ENCODE measurements around the gene JAZF1. TPM values are rescaled to one million over a fixed set of nuclear protein-coding genes. Genes with fewer than 3 reads are reported as not detected.
"Not testable (repeated sequence)": the region's sequence is repeated elsewhere in the genome, so short reads cannot be mapped to it uniquely, and the experiment has no call there.

The JAZF1 gene
- total RNA-seq, 1 donor from 2014 or later, result 5.4 TPM

GRCh38 chr7:27925573-27926201 is 254.9 kb downstream of the JAZF1 start:
- no peak for ATAC-seq
- no peak for DNase-seq (ENCODE audit: low spot score)

- no peak for ATAC-seq
- DNase-seq (ENCODE audit: low spot score), result no peak
These were observed 257.0 kb downstream of the JAZF1 start for GRCh38 chr7:27923642-27923980.

- DNase-seq (ENCODE audit: low spot score), result no peak
These were observed 257.5 kb downstream of the JAZF1 start for GRCh38 chr7:27922907-27923641.

GRCh38 chr7:27922389-27922788 is 258.2 kb downstream of the JAZF1 start:
- DNase-seq (ENCODE audit: low spot score); ATAC-seq: not testable (repeated sequence)

More at GRCh38 chr7:27922907-27923641, 257.5 kb downstream of the JAZF1 start:
- ATAC-seq, result peak; percentile 15

- DNase-seq (ENCODE audit: low spot score), result no peak
- ATAC-seq, result peak; percentile 97
These were observed 259.3 kb downstream of the JAZF1 start for GRCh38 chr7:27921081-27921836.

- DNase-seq (ENCODE audit: low spot score) (no peak), ATAC-seq (no peak)
These were observed 260.2 kb downstream of the JAZF1 start for GRCh38 chr7:27920281-27920946.

GRCh38 chr7:27918503-27918902 is 262.1 kb downstream of the JAZF1 start:
- DNase-seq (ENCODE audit: low spot score) (no peak), ATAC-seq (no peak)

GRCh38 chr7:27917774-27918314 is 262.8 kb downstream of the JAZF1 start:
- ATAC-seq, result no peak

GRCh38 chr7:27917119-27917518 is 263.5 kb downstream of the JAZF1 start:
- ATAC-seq, result no peak

More at GRCh38 chr7:27917774-27918314, 262.8 kb downstream of the JAZF1 start:
- no peak for DNase-seq (ENCODE audit: low spot score)

GRCh38 chr7:27916372-27916771 is 264.2 kb downstream of the JAZF1 start:
- no peak for ATAC-seq
- DNase-seq (ENCODE audit: low spot score), result no peak

More at GRCh38 chr7:27917119-27917518, 263.5 kb downstream of the JAZF1 start:
- no peak for DNase-seq (ENCODE audit: low spot score)

- DNase-seq (ENCODE audit: low spot score) (no peak), ATAC-seq (no peak)
These were observed 266.2 kb downstream of the JAZF1 start for GRCh38 chr7:27914409-27914808.

GRCh38 chr7:27912751-27913150 is 267.8 kb downstream of the JAZF1 start:
- DNase-seq (ENCODE audit: low spot score), result no peak
- no peak for ATAC-seq

- DNase-seq (ENCODE audit: low spot score) (no peak), ATAC-seq (no peak)
These were observed 268.7 kb downstream of the JAZF1 start for GRCh38 chr7:27911920-27912319.

- ATAC-seq (no peak), DNase-seq (ENCODE audit: low spot score) (no peak)
These were observed 270.3 kb downstream of the JAZF1 start for GRCh38 chr7:27910326-27910725.

- no peak for ATAC-seq
- DNase-seq (ENCODE audit: low spot score), result no peak
These were observed 271.9 kb downstream of the JAZF1 start for GRCh38 chr7:27908534-27909165.

- ATAC-seq (no peak), DNase-seq (ENCODE audit: low spot score) (no peak)
These were observed 274.1 kb downstream of the JAZF1 start for GRCh38 chr7:27906385-27907091.

GRCh38 chr7:27905951-27906350 is 274.6 kb downstream of the JAZF1 start:
- ATAC-seq (no peak), DNase-seq (ENCODE audit: low spot score) (no peak)

GRCh38 chr7:27901028-27901760 is 279.4 kb downstream of the JAZF1 start:
- no peak for DNase-seq (ENCODE audit: low spot score)
- ATAC-seq, result peak; percentile 37

- DNase-seq (ENCODE audit: low spot score), result no peak
- no peak for ATAC-seq
These were observed 280.6 kb downstream of the JAZF1 start for GRCh38 chr7:27900006-27900405.

Data from left lobe of liver (tissue), 2 donors.